NCI-H748 treated with DMSO at 0.1 percent for 48 hours (cell line): ENCODE data around the gene NID1.

Source experiments
- DNase-seq: peaks from one replicate; lab custom pipeline; 2025; lab: John Stamatoyannopoulos, UW

Gene NID1

GRCh38 chr1:235954306-235955283 lies 110.3 kb downstream of the NID1 start:
- DNase-seq = no peak

- no peak for DNase-seq
These were observed 111.1 kb downstream of the NID1 start for GRCh38 chr1:235953801-235954200.

- no peak for DNase-seq
These were observed 111.8 kb downstream of the NID1 start for GRCh38 chr1:235952950-235953615.

- no peak for DNase-seq
These were observed 113.2 kb downstream of the NID1 start for GRCh38 chr1:235951661-235952060.

- no peak for DNase-seq
These were observed 114.6 kb downstream of the NID1 start for GRCh38 chr1:235950318-235950717.

GRCh38 chr1:235948774-235949427 lies 116.0 kb downstream of the NID1 start:
- no peak for DNase-seq

- no peak for DNase-seq
These were observed 116.9 kb downstream of the NID1 start for GRCh38 chr1:235947989-235948388.

- DNase-seq = no peak
These were observed 118.3 kb downstream of the NID1 start for GRCh38 chr1:235946571-235946981.

- DNase-seq = no peak
These were observed 118.9 kb downstream of the NID1 start for GRCh38 chr1:235945775-235946570.

- DNase-seq = no peak
These were observed 121.2 kb downstream of the NID1 start for GRCh38 chr1:235943581-235944114.

- DNase-seq = no peak
These were observed 121.8 kb downstream of the NID1 start for GRCh38 chr1:235942979-235943575.

- DNase-seq = no peak
These were observed 122.3 kb downstream of the NID1 start for GRCh38 chr1:235942625-235942934.

- no peak for DNase-seq
These were observed 122.8 kb downstream of the NID1 start for GRCh38 chr1:235941876-235942624.

- DNase-seq = no peak
These were observed 124.6 kb downstream of the NID1 start for GRCh38 chr1:235940285-235940684.

GRCh38 chr1:235939480-235939775 lies 125.5 kb downstream of the NID1 start:
- no peak for DNase-seq

GRCh38 chr1:235938709-235939479 lies 126.0 kb downstream of the NID1 start:
- DNase-seq = no peak

GRCh38 chr1:235937123-235937522 lies 127.8 kb downstream of the NID1 start:
- no peak for DNase-seq

- DNase-seq = no peak
These were observed 129.4 kb downstream of the NID1 start for GRCh38 chr1:235935235-235936225.

- no peak for DNase-seq
These were observed 131.1 kb downstream of the NID1 start for GRCh38 chr1:235933766-235934116.
